ENCODE results near the gene TMEM107.

Gene TMEM107

DNA sequence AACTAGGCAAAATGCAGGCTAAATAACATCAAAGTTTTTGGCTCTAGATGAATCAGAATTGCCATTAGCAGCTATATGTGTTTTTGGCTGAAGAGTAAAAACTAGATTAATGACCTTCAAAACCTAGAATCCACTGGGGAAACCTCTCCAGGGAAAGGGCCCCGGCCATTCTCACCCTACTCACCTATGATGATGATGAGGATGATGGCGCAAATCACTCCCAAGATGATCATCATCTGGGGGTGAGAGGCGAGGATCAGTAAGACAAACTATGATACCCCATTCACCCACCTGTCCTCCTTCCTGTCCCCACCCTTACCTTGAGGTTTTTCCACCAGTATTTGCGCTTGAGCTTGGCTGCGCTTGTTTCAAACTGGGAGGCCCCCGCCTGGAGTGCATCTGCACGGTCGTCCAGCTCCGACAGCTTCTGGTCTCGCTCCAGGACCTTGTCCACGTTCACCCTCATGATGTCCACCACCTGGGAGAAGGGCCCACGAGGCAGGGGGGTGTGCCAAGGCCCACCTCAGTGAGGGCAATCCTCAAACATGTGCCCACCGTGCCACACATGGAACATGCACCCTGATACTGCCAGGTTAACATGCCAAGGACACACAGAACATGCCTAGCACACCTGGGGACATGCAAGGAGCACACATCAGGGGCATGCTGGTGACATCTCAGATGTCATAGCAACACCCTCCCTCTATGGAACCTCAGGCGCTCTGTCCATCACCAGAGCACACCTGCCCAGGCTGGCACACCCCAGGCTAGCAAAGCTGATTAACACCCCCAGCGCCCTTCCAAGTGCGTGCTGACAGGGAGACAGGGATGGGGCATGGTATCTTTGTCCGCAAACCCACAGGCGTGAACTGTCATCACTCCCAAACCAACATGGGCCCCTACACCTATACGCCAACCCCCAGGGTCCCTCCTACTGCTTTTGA, 14.6 kb downstream of the TMEM107 start:
- no peak for FAIRE-seq

DNA sequence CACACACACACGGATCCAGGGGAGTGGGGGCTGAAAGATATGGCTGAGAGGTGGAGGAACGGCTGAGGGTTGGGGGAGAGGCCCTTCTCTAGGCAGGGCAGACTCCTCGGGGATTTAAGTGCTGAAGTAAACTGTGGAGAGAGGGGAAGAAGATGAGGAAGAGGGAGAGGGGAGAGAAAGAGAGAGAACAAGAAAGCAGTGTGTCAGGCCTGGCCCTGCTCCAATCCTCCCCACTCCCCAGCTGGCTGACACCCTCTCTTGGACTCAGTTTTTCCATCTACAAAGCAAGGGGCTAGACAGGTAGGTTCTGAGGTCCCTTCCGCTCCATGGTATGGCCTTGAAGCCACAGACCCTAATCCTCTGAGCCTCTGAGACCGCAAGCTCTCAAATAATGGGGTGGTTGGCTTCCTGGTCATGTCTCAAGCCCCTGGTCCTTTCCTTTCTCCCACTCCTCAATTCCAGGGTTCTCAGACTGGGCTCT, 15.4 kb downstream of the TMEM107 start:
- no peak for FAIRE-seq

DNA sequence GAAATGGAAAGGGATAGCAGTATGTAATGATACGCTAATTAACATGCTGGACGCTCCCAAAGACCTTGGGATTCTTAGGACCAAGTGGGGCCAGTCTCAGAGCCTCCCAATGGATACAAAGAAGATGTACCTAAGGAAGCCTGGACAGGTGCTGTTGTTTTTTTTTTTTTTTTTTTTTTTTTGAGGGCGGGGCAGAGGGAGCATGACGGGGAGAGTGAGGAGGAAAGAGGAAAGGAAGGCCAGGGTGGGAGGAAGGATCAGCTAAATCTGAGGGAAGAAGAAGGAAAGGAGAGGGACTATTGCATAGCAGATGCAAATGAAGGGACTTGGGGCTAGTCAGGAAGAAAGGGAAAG, 16.0 kb downstream of the TMEM107 start:
- no peak for FAIRE-seq

DNA sequence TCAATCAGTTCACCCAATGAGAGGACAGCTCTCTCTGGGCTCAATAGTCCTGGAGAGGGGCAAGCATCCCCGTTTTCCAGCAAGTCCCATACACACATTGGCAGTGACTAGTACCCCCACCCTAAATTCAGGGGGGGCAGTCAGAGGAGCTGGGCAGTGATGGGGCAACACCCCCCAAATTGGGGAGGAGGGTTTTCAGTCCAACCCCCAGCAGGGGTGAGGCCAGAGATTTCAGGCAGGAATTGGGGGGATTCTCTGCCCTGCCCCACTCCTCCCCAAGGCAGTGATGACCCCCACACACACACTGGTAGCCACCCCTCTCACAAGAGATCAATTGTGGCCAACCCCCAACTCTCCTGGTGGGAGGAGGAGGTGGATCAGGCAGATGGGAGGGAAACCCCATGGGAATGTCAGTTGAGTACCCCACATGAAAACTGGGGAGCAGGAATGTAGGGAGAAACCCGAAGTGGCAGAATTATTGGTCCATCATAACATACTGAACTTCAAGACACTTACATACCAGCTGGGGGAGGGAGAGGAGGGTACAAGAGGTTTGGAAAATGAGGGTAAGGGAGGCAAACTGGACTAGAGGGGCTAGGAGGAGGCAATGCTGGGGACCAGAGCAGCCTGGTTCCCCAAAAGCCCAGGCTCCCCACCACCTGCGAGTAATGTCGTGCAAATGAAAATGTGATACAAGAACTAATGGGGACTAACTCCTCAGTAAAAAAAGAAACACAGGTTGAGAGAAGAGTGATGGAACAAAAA, 16.5 kb downstream of the TMEM107 start:
- no peak for FAIRE-seq

DNA sequence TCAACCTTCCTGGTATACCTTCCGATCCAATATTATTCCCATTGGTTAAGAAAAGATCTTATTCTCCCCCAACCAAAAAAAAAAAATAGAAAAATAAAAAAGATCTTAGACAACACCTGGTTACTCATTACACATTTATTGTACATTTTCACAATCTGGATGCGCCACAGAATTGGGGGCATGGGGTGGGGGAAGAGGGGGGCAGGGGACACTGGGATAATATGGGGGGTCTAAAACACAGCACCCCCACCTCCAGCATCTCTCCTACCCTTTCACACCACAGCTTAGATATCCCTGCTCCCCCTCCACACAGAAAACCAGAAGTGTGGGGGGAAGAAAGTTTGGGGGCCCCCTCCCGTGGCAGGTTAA, 17.2 kb downstream of the TMEM107 start:
- FAIRE-seq = no peak

DNA sequence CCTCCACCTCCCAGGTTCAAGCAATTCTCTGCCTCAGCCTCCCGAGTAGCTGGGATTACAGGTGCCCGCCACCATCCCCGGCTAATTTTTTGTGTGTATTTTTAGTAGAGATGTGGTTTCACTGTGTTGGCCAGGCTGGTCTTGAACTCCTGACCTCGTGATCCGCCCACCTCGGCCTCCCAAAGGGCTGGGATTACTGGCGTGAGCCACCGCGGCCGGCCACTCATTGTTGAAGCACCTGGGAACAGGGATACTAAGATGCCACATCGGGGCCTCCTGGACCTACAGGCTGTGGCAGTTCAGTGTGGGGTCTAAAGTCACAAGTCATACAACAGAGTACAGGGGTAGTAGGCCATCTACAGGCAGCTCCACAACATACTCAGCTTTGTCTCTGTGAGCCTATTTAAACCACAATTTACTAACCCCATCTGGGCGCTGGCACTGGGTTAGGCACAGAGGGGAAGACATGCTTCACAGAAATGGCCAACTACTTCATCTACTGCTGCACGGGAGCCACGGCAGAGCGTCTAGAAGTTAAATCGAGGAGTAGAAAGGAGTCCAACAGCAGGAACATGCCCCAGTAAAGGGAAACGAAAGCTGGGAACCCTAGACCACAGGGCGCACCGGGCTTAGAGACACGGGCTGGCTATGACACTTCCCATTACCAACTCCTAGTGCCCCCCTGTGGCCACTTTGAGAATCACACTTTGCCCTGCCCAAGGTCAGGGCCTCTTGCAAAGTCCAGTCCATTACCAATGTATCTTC, 17.7 kb downstream of the TMEM107 start:
- peak; percentile 93 for FAIRE-seq

DNA sequence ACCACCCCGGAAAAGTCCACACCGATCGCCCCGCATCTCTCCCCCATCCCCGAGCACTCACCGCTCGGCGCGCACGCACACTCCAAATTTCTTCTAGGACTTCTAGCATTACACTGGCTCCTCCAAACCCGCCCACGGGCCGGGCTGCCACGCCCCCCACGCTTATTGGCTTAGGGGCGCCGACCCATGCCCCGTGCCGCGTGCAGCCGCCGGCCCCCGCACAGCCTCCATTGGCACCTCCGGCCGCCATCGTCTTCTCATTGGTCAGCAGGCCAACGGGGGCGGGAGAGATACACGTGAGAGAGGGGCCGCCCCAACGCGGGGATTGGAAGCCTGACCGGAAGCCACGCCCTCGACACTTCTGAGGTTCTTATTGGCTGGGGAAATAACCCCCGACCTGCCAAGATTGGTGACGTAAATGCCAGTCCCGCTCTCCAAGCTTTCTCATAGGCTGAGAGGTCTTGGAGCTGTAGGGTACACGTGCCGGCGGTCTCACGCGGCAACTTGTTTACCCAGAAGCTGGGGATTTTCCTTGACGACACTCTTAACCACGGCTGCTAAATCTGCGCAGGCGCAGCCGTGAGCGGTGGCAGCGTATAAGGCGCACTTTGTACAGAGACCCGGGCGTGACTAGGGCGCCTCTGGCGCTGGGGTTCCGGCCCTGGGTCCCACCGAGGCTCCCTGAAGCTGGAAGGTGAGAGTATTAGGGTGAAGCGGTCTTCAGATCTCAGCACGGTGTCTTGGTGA, 19.8 kb downstream of the TMEM107 start:
- peak; percentile 99 for FAIRE-seq

DNA sequence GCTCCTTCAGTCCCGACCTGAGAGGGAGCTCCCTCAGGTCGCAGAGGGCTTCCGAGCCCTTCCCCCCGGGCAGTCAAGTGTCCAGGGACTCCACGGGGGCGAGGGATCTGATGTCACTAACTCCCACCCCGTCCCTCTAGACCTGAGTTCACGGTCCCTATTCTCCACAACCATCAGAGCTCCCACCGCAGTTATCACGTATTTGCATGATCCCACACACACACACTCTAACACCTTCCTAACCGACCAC, 20.3 kb downstream of the TMEM107 start:
- FAIRE-seq = no peak

DNA sequence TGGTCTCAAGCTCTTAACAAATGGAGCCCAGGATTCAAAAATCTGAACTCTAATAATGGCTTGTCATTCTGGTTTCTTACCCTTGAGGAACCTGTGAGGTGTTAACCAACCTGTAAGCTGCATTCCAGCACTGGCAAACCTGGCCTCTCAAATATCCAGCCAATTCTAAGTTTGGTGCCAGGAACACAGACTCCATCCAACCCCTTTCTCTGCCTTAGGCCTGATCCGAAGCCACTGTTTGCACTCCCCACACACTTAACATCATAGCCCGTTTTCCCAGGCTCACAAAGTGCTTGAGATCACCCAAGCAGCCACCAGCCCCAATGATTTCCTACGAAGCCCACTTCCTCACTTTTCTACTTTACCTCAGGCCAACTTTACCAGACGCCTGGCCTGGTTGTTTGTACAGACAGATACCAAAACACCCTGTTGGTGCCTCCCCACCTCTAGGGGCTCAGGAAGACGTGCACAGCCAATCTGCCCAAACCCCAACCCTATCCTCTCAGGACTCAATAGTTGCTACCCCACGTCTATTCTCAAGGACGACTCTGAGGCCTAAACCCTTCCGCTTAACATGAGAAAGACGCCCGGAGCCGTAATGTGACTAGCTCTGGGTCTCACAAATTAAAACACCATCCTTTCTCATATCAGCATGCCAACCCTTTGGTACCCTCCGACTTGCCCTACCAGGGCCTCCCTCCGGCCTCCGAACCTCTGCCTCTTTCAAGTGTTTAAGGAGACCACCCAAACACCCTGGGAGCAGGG, 20.8 kb downstream of the TMEM107 start:
- no peak for FAIRE-seq

DNA sequence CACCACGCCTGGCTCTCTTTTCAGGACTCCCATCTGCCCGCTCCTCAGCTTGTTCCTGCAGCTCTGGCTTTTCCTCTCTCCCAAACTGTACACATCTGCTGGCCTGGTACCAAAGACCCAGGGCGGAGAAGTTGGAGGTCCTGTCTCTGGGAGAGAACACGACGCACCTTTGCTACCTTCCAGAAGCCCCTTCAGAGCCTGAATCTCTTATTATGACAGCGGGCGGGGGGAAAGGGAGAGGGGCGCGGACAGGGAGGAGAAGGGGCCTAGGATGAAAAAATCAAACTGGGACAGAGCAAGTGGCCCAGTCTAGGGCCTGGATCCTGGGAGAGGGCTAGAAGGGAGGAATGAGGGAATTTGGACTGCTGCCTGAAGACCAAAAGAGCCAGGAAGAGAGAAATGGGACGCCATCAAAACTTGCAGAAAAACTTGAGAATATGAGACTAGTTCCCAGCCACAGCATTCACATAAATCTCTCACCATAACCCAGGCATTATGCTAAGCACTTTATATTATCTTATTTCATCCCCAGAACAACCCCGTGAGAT, 21.5 kb downstream of the TMEM107 start:
- FAIRE-seq = no peak

DNA sequence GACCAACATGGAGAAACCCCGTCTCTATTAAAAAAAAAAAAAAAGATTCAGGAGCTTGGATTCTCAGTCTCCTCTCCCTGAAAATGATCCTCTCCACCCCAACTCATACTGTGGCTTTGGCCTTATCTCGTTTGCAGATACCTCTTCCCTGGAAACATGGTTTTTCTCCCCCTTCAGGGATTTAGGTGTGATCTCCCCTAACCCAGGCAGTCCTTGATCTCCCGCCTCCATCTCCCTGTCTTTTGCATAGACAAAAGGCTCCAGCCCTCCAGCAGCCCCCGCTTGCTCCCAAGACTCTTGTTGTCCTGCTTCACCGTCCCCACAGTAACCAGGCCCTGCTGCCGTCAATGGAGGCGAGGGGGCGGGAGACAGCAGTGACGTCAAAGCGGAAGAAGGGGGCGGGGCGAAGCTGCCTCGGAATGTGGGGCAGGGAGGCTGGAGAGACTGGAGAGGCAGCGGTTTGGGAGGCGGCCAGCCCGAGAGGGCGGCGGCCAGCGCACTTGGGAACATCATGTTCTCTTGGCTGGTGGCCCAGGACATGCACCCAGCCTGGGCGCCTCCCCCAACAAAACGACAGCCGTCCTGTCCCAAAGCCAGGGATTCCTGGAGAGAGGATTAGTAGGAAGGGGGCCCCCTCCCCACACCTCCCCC, 22.1 kb downstream of the TMEM107 start:
- peak; percentile 89 for FAIRE-seq

DNA sequence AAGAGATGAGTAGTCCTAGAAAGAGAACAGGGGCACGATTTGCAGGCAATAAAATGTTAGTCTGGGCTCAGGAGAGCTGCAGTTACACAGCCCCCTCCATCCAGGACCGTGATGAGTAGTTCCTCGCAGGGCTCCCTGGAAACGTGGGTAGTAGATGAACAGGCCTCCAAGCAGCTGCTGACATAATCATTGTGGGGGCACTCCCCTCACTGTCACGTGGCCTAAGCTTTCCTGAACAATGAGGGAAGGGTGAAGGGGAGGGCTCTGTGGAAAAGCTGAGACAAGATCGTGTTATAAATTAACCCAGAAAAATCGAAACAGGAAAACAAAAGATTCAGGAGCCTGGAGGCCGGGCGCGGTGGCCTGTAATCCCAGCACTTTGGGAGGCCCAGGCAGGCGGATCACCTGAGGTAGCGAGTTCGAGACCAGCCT, 22.6 kb downstream of the TMEM107 start:
- FAIRE-seq = peak; percentile 84

DNA sequence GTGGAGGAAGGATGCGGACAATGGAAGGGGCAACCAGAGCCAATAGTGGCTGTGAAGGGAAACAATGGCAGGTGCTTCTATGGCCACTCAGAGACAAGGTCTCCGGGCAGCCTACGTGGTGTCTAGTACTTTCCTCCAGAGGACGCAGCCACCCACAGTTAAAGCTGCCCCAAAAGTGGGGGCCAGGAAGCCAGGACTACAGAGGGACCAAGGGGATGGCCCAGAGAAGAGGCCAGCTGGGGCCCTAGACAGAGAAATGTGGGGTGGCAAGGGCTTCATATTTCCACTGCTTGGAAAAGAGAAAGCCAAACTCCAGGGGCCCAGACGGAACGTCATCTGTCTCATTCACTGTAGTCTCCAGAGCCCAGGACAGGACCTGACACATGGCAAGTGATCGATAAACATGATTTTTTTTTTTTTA, 23.1 kb downstream of the TMEM107 start:
- no peak for FAIRE-seq

DNA sequence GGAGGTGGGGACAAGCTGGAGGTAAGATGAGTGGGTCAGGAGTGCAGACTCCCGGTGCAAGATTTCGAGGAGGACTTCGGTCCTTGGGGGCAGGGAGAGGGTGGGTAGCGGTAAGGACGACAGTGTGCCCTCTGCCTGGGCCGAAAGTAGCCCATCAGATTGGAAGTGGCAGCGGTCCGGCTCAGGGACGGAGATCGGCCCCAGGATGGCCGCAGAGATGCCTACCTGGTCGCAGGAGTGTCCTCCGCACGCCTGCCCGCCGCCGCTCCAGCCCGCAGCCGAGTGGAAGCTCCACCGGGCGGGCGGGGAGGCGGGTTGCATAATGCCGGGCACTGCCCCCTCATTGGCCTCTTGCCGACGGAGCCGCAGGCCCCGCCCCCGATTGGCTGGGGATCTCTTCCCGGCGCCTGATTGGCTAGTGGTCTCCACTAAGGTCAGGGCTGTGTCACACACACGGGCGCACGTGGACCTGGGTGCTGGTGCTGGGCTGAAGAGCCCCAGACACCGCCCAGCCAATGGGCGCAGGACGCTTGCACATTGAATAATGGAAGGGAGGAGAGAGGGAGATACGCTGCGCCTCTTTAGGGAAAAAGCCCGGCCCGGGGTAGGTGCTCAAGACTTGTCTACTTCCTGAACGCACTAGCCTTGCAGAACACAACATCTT, 23.9 kb downstream of the TMEM107 start, which contains the start of gene PER1:
Gene PER1 (minus strand): TSS at position 293 of the 664 bp plus-strand sequence. CDS start 1,698 bp downstream, outside the sequence.
- peak; percentile 97 for FAIRE-seq

DNA sequence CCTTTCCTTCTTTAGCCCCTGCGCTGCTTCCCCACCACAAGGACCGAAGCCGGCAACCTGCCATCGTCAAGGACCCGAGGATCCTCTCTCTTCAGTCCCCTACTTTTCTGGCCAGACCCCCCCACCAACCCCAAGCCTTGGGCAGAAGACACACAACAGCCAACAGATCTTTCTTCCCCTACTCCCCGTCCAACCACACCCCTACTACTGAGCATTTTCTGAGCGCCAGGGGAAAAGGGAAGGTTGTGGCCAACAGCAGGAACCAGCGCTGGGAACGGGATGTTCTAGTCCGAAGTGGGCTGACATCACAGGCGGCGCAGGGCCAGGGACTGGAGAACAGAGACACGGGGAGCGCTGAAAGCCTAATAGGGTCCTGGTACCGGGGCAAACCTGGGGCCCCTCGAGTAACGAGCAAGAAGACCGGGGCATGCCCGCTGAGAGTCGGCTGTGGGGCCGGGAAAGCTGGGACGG, 24.5 kb downstream of the TMEM107 start:
- FAIRE-seq = no peak

DNA sequence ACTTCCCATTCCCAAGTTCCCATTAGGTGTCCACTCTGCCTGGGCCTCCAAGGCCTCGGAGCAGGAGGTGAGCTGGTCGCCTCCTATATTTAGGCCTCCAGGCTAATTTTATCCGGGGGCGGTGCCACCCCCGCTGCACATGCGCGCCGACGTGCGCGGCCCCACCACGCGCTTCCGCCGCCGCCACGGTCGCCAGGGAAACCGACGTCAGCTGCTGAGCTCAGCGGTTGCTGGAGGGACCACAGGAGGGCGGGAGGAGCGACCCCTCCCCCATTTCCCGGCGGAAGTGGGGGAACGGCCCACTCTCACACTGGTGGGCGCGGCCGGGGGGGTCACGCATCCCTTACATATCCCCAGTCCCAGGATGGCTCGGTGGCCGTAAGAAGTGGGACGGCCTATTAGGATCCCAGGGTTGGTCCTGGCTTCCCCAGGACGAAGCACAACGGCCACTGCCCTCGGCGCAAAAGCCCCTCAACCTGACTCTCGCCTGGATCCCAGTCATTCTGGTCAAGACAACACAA, 25.0 kb downstream of the TMEM107 start:
- no peak for FAIRE-seq

DNA sequence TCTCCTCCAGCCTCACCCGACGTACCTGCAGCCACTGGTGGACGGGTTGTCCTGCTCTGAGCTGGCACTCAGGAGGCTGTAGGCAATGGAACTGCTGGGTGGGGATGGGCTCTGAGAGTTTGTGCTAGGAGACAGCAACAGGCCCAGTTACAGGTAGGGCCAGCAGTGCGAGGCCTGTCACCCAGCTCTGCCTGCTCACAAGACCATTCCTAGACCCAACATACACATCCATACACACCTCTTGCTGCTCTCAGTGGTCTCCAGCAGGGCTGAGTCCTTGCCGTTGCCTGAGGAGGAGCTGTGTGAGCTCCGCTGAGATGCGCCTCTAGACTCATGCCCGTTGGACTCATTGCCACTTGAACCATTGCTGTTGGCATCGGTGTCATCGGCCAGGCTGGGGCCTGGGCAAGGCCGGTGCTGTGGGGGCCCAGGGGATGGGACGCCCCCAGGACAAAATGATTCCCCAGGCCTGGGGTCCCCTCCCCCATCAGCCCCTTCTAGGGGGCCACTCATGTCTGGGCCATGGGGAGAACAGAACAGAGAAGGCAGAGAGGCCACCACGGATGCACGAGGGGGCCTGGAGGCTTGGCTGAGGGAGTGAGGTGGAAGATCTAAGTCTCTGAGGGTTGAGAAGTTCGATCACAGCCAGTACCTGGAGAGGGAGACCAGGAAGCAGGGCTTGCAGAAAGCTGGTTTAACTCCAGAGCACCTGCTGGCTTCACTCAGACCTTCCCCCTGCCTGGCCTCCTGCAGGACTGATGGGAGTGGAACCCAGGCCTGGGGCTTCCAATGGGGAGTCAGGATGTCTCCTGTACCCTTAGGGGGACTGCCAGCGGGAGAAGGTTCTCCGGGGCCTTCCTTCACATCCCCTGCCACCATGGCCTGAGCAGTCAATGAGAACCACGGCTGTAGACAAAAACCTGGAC, 25.7 kb downstream of the TMEM107 start:
- no peak for FAIRE-seq

DNA sequence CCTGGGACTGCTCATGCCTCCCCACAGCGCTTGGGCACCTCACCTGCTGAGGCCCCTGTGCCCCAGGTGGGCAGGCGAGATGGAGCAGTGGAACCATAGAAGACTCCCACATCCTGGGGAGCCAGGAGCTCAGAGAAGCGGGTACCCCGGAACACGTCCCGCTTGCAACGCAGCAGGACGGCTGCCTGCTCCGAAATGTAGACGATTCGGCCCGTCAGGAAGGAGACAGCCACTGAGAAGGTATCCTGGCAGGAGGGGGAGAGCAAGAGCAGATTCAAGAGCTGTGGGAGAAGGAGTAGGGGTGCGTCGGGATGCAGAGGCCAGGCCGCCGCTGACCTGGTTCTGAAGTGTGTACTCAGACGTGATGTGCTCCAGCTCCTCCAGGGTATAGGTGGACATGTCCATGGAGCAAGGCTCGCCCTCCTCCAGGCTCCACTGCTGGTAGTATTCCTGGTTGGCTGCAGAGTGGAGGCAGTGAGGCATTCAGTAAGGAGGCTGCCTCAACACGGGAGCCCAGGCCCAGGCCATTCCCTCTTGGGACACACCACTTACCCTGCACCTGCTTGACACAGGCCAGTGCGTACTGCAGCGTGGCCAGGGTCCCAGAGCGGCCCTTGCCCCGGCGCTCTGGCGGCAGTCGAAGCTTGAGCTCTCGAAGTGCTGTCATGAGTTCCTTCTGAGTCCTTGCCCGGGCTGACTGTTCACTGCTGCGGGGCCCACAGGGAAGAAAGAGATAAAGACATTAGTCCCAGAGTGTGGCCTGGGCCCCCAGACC, 26.6 kb downstream of the TMEM107 start:
- FAIRE-seq = no peak
